Breast epithelium (tissue), 4 donors: ENCODE data around the gene INHBE. TPM values are rescaled to one million over a fixed set of nuclear protein-coding genes. Genes with fewer than 3 reads are reported as not detected.
"Not testable (repeated sequence)": the region's sequence is repeated elsewhere in the genome, so short reads cannot be mapped to it uniquely, and the experiment has no call there.

ENCODE experiments used
- DNase-seq, 2 donors: peaks; one replicate each; pipeline ENCODE4 v3.0.0-alpha.2; 2019; ENCODE audit warnings: low spot score in 2 of 2
- H3K27ac ChIP-seq, 2 donors: fragments of 200-600 bp; sonication (generic) in 1 of 2; one replicate each; pipeline ENCODE4 v1.5.1; 2016 to 2019; ENCODE audit warnings: mild to moderate bottlenecking in 1 of 2
- H3K27me3 ChIP-seq, 2 donors: fragments of 200-600 bp; sonication (generic) in 1 of 2; one replicate each; pipeline versions ENCODE4 v1.5.1 to v1.6.0; 2017 to 2019; ENCODE audit warnings: control low read depth in 1 of 2, mild to moderate bottlenecking in 1 of 2
- H3K36me3 ChIP-seq: fragments of 200-600 bp; one replicate; pipeline ENCODE4 v1.5.1; 2019
- H3K4me1 ChIP-seq, 2 donors: fragments of 200-600 bp; sonication (generic); one replicate each; pipeline ENCODE4 v1.5.1; 2016 to 2019; ENCODE audit warnings: control low read depth in 1 of 2
- H3K4me3 ChIP-seq, 3 donors: fragments of 200-600 bp; sonication (generic); 1 replicate in 2 of 3; 2 replicates in 1 of 3; pipeline ENCODE4 v1.5.1; 2016 to 2019; ENCODE audit warnings: mild to moderate bottlenecking in 3 of 3, moderate library complexity in 2 of 3
- H3K9me3 ChIP-seq, 2 donors: fragments of 200-600 bp; sonication (generic) in 1 of 2; one replicate each; pipeline ENCODE4 v1.5.1; 2016 to 2019; ENCODE audit warnings: control low read depth in 1 of 2
- POLR2A ChIP-seq: fragments of 450-650 bp; IDR thresholded peaks from one replicate; pipeline ENCODE4 v1.6.1; 2016; ENCODE audit warnings: antibody characterized with exemption, mild to moderate bottlenecking, moderate library complexity
- POLR2AphosphoS5 ChIP-seq, 3 donors: sonication (generic); formaldehyde crosslinking; IDR thresholded peaks; one replicate each; pipeline ENCODE4 v1.6.1; 2017; ENCODE audit warnings: antibody characterized with exemption in 3 of 3
- intact Hi-C: fragments of 100-400 bp; cut with DNase I; formaldehyde crosslinking; loops from one replicate; pipeline ENCODE4 v1.15.1; 2023; ENCODE audit warnings: low total_unique reads
- total RNA-seq, 3 donors: library from RNA; depleted of rRNA; stranded (reverse); fragments of >200 nt; gene quantifications; one replicate each; pipeline ENCODE4 v1.1.0, GENCODE V29; 2016
- TF ChIP-seq, protein P1 (sequence below), 3 donors: fragments of 450-650 bp; IDR thresholded peaks; one replicate each; pipeline ENCODE4 v1.5.1; 2016 to 2017; ENCODE audit warnings: antibody characterized with exemption in 3 of 3, mild to moderate bottlenecking in 3 of 3, moderate library complexity in 3 of 3

Gene INHBE
- total RNA-seq, 3 donors from 2014 or later = not detected

- Histone ChIP-seq H3K9me3 (no peaks in the 10 kb centered on the region), H3K27me3 (no peaks in the 10 kb centered on the region), H3K36me3 (no peaks in the 10 kb centered on the region), H3K4me1 (peaks cover 0 to 2% of the 10 kb centered on the region in 2 donors), H3K27ac (no peak within 1 kb of the TSS), H3K4me3 (no peak within 1 kb of the TSS)
- TF ChIP-seq POLR2AphosphoS5 (IDR thresholded peaks at IDR 0.05) = no peak
- TF ChIP-seq POLR2A = no peak
- TF ChIP-seq, protein P1, sequence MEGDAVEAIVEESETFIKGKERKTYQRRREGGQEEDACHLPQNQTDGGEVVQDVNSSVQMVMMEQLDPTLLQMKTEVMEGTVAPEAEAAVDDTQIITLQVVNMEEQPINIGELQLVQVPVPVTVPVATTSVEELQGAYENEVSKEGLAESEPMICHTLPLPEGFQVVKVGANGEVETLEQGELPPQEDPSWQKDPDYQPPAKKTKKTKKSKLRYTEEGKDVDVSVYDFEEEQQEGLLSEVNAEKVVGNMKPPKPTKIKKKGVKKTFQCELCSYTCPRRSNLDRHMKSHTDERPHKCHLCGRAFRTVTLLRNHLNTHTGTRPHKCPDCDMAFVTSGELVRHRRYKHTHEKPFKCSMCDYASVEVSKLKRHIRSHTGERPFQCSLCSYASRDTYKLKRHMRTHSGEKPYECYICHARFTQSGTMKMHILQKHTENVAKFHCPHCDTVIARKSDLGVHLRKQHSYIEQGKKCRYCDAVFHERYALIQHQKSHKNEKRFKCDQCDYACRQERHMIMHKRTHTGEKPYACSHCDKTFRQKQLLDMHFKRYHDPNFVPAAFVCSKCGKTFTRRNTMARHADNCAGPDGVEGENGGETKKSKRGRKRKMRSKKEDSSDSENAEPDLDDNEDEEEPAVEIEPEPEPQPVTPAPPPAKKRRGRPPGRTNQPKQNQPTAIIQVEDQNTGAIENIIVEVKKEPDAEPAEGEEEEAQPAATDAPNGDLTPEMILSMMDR (IDR thresholded peaks at IDR 0.05) = no peak
- DNase-seq = no peak
- intact Hi-C loops = no loop called here
These were observed 20.4 kb upstream of the INHBE start, which contains the start of gene INHBC for GRCh38 chr12:57434517-57435223. Gene INHBC (plus strand): TSS chr12:57434784. CDS start chr12:57434887, 103 bp downstream.

- Histone ChIP-seq H3K27me3 (no peaks in the 10 kb centered on the region), H3K27ac (no peak overlapping the region), H3K4me1 (no peaks in the 10 kb centered on the region), H3K4me3 (no peak overlapping the region), H3K36me3 (no peaks in the 10 kb centered on the region), H3K9me3 (no peaks in the 10 kb centered on the region)
- TF ChIP-seq, protein P1 (IDR thresholded peaks at IDR 0.05) = no peak
- TF ChIP-seq POLR2A (no peak), POLR2AphosphoS5 (IDR thresholded peaks at IDR 0.05) (no peak)
- intact Hi-C loops = no loop called here
- DNase-seq = no peak
These were observed 19.8 kb upstream of the INHBE start for GRCh38 chr12:57435293-57435692.

DNA sequence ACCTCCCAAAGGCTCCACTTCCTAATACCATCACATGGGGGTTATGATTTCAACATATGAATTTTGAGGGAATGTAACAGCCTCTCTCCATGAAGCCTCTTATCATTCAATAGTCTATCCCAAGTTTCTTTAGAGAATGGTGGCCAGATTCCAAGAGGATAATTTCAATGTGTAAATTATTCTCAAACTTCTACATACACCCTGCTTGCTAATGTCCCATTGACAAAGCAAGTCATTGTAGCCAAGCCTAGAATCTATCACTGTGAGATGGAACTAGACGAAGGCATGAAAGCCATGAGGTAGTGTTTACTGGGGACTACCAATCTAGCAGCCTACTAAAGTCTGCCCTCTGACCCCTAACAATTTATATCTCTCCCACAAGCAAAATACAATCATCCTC lies 16.7 kb upstream of the INHBE start:
- Histone ChIP-seq H3K27me3 (no peaks in the 10 kb centered on the region), H3K27ac (no peak overlapping the region), H3K36me3 (no peaks in the 10 kb centered on the region), H3K4me3 (no peak overlapping the region), H3K4me1 (no peaks in the 10 kb centered on the region), H3K9me3 (no peaks in the 10 kb centered on the region)
- TF ChIP-seq POLR2AphosphoS5 (IDR thresholded peaks at IDR 0.05) = no peak
- no peak for TF ChIP-seq POLR2A
- TF ChIP-seq, protein P1 (IDR thresholded peaks at IDR 0.05) = no peak
- intact Hi-C loops = no loop called here
- no peak for DNase-seq

DNA sequence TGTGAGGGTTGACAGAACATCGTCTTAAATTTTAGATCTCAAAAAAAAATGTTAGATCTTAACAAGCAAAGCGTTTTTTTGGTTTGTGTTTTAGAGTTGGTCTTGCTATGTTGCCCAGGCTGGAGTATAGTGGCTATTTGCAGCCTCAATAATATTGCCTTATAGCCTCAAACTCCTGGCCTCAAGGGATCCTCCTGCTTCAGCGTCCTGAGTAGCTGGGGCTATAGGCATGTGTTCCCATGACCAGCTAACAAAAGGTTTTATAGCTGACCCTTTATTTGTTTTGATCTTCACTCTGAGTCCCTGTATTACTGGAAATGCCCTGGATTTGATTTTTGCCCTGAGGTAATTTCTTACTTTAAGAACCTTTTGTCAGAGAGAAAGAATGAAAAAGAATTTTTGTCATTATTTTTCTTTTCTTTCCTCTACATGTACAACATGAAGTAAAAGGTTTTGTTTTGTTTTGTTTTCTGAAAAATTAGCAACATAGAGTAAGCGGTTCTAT lies 15.3 kb upstream of the INHBE start:
- TF ChIP-seq POLR2AphosphoS5 (IDR thresholded peaks at IDR 0.05) (no peak), POLR2A (no peak)
- TF ChIP-seq, protein P1 (IDR thresholded peaks at IDR 0.05) = no peak
- Histone ChIP-seq H3K4me1 (no peaks in the 10 kb centered on the region), H3K36me3 (no peaks in the 10 kb centered on the region), H3K27me3 (no peaks in the 10 kb centered on the region), H3K4me3 (no peak overlapping the region), H3K27ac (no peak overlapping the region), H3K9me3 (no peaks in the 10 kb centered on the region)
- intact Hi-C loops = no loop called here
- no peak for DNase-seq

- intact Hi-C loops, DNase-seq, H3K4me3 ChIP-seq: not testable (repeated sequence)
These were observed 13.7 kb upstream of the INHBE start for GRCh38 chr12:57441393-57441792.

More at GRCh38 chr12:57441393-57441792, 13.7 kb upstream of the INHBE start:
- not testable (repeated sequence) for H3K27me3 ChIP-seq, H3K4me1 ChIP-seq, H3K9me3 ChIP-seq, H3K27ac ChIP-seq, H3K36me3 ChIP-seq
